HG03097 (cell line): ENCODE data around the gene SPIRE1.
A peak's percentile ranks its signal among the peaks of the same experiment; 100 is the strongest.

Source experiments
- ATAC-seq: cut with Tn5 transposase; IDR thresholded peaks from one replicate; pipeline ENCODE4 v1.9.1; 2021; ENCODE audit not compliant: unreplicated experiment, low FRiP score

SPIRE1 gene

DNA sequence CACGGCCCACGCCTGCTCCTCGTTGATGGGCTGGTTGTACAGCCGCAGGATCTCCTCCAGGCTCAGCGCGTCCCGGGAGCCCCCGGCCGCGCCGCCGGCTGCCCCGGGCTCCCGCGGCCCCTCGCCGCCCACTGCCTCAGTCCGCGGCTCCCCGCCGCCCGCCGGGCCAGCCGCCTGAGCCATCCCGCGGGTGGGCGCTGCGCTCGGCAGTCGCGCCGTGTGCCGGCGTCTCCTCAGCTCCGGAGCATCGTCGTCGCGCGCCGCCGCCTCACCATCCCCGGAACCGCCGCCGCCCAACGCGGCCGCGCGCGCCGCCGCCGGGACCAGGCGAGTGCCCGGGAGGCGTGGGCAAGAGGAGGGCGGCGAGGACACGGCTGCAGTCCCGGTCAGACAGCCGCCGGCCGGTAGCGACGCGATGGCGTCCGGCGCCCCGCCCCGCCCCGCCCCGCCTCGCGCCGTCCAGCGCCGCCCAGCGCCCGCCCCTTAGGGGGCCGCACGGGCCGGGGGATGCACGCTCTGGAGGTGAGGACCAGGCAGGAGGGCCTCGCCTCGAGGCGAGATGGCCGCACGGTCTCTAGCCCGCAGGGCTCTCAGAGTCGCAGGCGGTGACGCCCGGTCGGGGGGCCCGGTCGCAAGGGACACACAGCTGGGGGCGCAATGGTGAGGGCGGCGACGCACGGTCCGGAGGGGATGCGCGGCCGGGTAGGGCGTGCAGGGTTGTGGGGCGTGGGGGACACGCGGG, at the start of gene SPIRE1:
SPIRE1 (minus strand) TSS at position 424 of the 742 bp plus-strand sequence; CDS start at position 183, 241 bp downstream.
- ATAC-seq, result peak; percentile 69

DNA sequence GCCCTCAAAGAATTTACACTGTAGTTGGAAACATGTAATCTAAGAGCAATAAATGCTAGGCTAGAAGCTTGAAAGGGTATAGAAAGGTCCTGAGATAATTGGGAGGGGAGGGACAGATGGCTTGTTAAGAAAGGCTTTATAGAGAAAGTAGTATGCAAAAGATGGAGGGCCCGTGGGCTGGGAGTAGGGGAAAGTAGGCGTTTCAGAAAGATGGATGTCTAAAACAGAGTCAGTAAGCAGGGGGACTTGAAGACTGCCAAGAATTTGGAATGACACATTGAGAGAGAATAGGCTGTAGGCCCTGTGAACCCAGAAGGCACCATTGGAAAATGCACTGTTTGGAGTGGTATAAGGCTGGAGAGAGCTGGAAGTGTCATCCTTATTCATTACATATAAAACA, 45.8 kb upstream of the SPIRE1 start:
- ATAC-seq, result no peak

DNA sequence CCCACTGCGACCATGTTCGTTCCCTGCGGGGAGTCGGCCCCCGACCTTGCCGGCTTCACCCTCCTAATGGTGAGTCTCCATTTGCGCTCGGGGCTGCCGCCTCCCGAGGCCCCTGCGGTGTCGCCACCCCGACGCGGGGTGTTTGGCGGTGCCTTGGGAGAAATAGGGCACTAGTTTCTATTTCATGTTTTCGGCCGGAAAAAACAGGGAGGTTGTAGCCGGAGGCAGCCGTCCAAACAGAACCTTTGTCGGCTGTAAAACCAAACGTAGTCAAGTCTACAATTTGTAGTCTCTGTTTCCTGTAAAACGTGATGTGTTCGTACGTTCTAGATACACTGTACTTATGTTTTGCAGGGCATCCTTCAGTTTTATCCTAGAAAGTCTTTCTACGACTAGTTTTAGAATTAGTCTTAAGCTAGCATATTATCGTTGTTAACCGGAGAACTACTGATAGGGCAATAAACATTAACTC, 45.2 kb upstream of the SPIRE1 start:
- ATAC-seq, result no peak

DNA sequence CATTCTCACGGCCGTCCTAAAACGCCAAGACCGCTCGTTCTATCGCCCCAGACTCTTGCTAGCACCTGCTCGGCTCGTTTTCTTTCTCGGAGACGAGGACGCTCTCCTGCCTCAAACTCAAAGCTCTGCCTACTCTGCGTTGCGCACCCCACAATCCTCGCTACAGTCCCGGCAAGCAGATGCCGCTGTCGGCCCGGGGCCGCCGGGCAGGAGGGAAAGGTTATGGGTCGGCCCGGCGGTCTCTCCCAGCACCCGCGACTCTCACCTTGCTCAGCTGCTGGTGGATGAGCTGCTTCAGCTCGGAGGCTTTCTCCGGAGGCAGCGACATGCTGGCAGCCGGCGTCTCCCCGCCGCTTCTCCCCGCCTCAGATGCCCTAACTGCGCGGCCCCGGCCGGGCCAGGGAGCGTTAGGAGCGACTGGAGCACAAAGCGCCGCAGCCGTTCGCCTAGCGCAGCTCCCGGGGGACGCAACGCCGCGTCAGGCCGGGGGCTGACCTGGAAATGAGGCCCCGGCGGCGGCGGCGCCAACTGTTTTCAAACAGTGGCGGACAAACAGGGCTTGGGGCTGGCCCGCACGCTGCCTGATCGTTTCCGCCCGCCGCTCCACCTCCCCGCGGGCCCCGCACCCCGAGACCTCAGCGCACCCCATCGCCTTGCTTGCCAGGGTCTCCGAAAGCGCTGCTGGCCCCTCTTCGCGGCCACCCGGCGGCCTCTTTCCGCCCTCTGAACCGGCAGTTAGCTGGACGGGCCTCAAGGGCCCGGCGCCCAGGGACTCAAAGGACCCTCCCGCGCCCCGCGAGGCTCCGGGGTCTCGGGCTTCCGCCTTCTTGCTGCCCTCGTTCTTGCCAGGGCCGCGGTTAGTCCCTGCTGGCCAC, 44.6 kb upstream of the SPIRE1 start, which contains the start of the genes CEP76 and PSMG2:
CEP76 (minus strand) TSS at position 503 of the 875 bp plus-strand sequence; CDS start at position 328, 175 bp downstream.
PSMG2 (plus strand) TSS at position 822 of the 875 bp plus-strand sequence. CDS start 66 bp downstream, outside the sequence.
- peak; percentile 61 for ATAC-seq

DNA sequence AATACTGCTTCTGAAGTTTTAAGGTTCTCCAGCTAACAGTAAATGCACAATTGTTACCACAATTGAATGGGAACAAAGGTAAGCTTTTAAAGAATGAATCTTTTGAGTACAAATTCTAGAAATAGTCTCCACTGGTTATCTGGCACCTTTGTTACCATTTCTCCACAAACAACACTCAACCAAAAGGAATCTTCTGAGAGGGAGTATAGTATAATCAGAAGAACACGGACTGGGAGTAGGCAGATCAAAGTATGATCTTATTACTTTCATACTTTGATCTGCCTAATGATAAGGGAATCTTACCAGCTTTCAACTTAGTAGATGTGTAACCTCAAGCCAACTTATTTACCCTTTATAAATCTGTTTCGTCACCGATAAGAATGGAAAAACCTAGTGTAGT, 43.3 kb upstream of the SPIRE1 start:
- ATAC-seq, result no peak

DNA sequence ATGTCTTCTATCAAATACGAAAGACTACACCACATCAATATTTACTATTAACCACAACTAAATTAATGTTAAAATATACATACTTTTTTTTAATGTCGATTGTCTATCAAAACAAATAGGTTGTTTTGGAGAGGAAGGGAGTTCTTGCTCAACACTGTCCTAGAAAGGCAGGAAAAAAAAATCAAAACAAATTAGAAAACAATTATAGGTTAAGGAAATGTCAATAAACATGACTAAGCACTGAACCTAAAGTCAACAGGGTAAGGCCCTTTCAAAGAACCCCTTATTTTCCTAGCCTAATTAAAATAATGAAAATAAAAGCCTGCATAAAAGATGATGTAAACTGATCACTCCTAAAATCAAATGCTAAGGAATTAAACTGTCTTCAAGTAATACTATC, 41.8 kb upstream of the SPIRE1 start:
- no peak for ATAC-seq

DNA sequence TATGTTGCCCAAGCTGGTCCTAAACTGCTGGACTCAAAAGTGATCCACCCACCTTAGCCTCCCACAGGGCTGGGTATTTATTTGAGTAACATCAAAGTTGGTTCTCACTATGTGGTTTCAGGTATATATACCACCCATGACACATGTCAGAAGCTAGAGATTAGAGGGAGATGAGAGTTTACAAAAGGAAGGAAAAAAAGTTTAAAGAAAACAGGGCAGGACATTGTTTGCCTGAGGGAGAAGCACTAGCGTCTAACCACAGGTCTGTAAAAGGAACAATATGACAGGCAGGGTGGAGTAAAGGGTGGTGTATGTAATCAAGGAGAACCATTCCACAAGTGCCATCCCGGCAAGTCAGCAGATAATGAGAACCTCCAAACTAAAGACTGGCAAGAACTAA, 36.1 kb upstream of the SPIRE1 start:
- ATAC-seq, result no peak

DNA sequence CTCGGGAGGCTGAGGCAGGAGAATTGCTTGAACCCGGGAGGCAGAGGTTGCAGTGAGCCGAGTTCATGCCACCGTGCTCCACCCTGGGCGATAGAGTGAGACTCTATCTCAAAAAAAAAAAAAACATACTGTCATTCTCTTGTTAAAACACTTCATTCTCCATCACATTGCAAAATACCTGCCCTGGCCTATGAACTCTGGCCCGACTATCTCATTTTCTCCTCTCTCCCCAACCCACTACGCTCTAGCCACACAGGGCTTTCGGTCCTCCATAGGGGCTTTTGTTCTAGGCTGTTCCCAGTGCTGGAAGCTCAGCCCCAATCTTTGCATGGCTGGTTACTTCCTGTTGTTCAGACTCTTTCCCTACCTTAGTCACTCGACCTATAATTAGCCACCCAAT, 34.3 kb upstream of the SPIRE1 start:
- ATAC-seq, result no peak

DNA sequence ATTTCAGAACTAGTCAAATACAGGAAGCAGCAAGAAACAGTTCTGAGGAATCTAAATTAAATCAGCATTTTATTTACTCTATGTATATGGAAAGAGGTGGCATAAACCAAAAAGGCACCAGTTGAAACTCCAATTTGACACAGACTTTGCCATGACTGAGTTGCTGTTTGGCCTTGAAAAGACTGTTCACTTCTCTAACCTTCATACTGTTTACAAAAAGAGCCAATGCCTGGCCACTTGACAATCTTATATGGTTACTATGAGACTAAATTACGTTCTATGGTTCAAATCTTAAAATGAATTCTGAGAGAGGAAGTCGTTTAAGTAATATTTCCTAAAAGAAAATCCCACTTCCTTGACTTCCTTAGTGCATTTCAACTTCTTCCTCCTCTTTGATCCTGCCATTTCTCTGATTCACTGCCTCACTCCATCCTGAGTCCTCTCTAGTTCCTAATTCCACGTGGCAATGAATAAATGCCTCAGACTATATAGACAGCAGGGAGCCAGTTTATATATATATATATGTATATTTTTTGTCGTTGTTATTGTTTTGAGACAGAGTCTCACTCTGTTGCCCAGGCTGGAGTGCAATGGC, 31.4 kb upstream of the SPIRE1 start:
- ATAC-seq, result no peak

DNA sequence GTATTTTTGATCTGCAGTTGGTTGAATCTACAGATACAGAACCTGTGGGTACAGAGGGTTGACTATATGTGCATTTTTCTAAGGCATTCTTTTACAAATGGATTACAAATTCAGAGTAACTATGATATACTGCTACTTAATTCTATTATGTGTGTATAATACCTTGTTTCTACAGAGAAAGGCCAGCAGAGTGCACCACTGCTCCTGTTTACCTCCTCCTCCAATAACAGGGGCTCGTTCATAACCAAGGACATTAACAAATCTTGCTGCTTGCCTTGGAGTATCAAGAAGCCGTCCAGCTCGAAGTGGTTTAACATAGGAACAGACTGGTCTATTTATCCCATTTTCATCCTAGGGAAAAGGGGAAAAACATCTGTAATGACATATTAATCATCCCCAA, 28.2 kb upstream of the SPIRE1 start:
- no peak for ATAC-seq

DNA sequence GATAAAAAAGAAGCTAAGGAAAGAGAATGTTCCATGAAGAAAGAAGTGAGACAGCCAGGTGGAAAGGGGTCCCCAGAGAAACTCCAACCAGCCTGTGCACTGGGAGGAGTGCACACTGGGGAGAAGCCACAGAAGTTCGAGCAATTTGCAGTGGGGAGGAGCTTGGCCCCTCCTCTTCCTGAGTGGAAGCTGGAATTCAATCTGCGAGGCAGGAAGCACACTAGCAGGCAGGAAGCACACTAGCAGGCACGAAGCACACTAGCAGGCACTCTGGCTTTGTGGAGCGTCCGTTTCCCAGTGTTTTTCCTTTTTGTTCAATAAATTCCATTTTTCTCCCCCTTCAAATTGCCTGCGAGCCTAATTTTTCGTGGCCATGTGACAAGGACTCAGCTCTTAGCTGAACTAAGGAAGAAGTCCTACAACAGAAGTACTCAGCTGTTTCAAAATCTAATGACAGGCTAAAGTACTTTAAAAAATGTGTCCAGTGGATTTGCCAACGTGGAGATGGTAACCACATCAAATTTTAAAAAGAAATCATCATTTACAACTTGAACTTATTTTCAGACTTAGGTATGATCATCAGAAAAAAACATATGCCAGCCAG, 21.4 kb upstream of the SPIRE1 start:
- no peak for ATAC-seq

DNA sequence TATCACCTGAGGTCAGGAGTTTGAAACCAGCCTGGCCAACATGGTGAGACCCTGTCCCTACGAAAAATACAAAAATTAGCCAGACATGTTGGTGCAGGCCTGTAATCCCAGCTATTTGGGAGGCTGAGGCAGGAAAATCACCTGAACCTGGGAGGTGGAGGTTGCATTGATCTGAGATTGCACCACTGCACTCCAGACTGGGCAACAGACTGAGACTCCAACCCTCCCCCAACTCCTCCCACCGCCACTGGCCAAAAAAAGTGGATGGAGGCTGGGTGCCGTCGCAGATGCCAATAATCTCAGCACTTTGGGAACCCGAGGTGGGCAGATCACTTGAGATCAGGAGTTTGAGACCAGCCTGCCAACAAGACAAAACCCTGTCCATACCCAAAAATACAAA, 10.1 kb upstream of the SPIRE1 start:
- no peak for ATAC-seq

DNA sequence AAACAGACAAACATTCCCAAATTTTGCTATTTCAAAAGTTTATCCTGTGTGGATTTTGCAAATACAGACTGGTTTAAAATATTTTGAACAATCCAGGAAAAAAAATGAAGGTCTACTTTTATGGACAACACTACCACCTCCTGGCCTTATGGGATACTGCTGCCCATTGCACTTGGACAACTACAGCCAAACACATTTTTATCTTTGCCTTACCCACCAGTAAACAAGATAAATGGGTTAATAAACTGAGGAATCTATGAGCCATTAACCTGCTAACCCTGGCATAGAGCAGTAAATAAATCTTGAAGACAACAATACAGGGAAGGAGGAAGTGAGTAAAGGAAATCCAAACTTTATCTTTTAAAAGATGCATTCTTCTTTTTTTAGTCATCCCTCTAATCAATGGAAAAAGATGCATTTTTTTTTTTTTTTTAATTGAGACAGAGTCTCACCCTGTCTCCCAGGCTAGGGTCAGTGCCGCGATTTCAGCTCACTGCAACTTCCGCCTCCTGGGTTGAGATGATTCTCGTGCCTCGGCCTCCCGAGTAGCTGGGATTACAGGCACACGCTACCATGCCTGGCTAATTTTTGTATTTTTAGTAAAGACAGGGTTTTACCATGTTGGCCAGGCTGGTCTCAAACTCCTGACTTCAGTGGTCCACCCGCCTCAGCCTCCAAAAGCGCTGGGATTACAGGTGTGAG, 2.1 kb upstream of the SPIRE1 start:
- no peak for ATAC-seq

DNA sequence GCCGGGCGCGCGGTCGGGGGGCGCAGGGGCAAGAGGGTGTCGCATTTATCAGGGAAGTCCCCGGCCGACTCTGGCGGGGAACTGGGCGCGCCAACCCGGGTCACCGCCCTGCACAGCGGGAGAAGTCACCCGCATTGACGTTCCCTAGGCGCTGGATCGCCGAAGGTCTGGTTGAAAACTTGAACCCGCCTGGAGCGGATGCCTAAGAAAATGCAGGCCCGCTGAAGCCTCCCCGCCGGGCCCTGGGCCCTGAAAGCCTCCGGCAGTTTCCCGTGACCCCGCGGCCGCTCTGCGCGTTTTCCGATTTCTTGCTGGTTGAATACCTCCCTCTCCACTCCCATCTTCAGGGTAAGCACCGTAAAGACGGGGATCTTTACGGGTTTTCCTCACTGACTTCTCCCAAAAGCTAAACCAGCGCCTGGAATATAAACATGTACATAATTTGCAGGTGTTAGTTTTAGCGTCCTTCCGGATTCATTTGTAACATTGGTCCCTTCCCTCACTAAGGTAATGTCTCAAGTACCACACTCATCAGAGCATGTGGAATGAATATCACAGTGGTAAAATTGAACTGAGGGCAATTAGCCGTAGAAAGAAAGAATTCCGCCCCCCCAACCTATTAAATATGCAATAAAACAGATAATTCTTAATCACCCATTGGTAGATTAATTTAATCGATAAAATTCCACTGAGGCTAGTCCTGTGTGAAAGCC, 675 bp upstream of the SPIRE1 start:
- peak; percentile 13 for ATAC-seq

DNA sequence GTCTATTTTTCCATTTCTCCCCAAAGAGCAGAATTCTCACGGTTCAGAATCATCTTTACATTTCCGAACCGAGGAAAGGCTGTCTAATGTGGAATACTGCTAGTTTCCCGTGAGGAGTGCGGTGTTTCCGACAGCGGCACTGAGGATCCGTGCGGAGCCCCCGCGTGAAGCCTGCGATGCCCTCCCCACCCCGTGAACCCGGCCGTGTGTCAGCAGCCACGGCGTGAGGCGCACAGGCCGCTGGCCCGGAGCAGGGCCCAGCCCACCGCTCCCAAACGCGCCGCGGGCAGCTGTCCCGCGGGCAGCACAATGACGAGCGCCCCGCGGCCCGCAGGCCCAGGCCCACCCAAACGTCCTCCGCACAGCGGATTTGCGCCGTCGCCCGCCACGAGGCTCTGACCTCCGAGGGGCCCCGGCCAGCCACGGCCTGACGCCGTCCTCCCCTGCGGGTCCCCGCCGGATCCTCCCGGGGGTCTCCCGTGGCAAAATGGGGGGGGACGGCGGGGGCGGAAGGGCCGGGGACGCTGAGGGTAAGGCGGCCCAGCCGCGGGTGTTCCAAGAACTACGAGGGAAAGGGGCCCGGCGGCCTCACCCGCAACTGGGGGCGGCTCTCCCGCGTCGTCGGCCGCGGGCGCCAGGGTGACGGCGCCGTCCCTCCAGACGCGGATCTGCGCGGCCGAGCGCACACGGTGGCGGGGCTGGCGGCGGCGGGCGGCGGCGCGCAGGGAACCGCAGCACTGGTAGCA, 796 bp downstream of the SPIRE1 start:
- ATAC-seq, result peak; percentile 28

DNA sequence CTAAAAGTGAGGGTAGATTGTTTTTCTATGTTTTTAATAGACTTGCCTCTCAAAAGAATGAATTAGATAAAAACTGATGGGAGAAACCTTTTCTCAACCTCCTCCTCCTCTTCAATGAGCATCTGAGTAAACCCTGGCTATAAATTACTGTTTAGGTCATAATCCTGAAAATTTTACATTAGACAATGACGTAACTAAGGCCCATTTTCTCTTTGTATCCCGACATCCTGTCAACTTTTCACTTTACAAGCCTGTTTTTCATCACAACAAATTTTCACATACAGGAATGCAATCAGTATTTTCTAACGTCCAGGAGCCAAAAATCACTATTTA, 1.3 kb downstream of the SPIRE1 start:
- ATAC-seq, result no peak

DNA sequence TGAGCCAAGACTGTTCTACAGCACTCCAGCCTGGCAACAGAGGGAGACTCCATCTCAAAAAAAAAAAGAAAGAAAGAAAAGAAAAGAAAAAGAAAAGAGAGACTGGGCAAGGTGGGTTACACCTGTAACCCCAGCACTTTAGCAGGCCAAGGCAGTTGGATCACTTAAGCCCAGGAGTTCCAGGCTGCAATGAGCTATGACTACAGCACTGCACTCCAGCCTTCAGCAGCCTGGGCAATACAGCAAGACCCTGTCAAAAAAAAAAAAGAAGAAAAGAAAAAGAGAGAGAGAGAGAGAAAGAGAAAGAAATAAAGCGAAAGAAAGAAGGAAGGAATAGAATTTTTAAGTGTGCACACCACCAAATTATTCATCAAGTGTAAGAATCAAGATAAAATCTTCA, 2.9 kb downstream of the SPIRE1 start:
- ATAC-seq, result no peak

DNA sequence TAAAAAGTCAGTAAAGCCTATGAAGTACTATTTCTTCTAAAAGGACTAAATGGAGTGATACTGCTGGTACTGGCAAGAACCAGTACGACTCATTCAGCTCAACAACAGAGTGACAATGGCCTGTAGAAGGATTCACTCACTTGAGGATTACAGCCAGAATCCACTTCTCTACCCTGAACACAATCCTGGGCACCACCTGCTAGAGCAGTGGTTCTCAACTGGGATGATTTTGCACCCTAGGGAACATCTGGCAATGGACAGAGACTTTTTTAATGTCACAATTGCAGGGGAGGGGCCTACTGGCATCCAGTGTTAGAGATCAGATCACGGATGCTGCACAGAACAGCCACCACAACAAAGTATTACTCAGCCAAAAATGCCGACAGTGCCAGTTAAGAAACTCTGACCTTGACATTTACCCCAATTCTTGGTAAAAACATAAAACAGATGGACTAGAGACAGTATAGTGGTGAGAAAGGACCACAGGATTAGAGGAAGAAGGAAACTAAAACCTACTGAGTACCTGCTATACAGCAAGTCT, 5.0 kb downstream of the SPIRE1 start:
- ATAC-seq, result no peak

DNA sequence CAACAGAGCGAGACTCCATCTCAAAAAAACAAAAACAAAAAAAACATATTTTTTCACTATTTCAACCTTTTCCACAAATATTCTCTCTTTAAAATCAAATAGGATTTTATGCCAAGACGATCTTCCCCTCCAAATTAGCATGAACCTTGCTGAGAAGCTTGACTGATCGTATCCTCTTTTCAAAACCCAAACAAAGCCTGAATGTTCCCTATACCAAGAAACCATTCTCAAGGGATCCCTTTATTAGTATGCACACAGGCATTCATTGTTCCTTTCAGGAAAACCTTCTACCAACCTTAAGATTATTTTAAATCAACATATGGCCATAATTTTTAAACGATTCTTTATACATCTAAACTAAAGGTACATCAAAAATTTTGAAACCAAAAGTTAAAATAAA, 6.3 kb downstream of the SPIRE1 start:
- no peak for ATAC-seq
